B cell (primary cell): ENCODE measurements around the gene CAGE1. TPM values are rescaled to one million over a fixed set of nuclear protein-coding genes. Genes with fewer than 3 reads are reported as not detected.
"Not testable (repeated sequence)": the region's sequence is repeated elsewhere in the genome, so short reads cannot be mapped to it uniquely, and the experiment has no call there.

ENCODE experiments used
- ATAC-seq: fragments of 200-7000 bp; cut with Tn5 transposase; one replicate; pipeline ENCODE4 v1.10.0; 2021; ENCODE audit warnings: low read depth, mild to moderate bottlenecking, moderate number of reproducible peaks, moderate library complexity
- CTCF ChIA-PET: fragments of 350-600 bp; sonication (Branson Sonifier 250); formaldehyde crosslinking; loops from one replicate; lab custom pipeline; 2021; ENCODE audit warnings: antibody characterized with exemption, inconsistent platforms; lab: Charles Lee
- POLR2A ChIA-PET: fragments of 350-600 bp; sonication (Branson Sonifier 250); formaldehyde crosslinking; loops from one replicate; lab custom pipeline; 2021; ENCODE audit warnings: antibody characterized with exemption; lab: Charles Lee
- DNase-seq: peaks from one replicate; pipeline ENCODE4 v3.0.0; 2013
- H2AFZ ChIP-seq: 2 replicates; pipeline ENCODE4 v1.6.1; 2012; ENCODE audit warnings: mild to moderate bottlenecking, low read depth, low read length; ENCODE audit not compliant: insufficient read depth, poor library complexity, severe bottlenecking
- H3K27ac ChIP-seq, 2 donors: 1 replicate in 1 of 2; 2 replicates in 1 of 2; pipeline ENCODE4 v1.5.1; 2012 to 2013; ENCODE audit warnings: low read length in 2 of 2, mild to moderate bottlenecking in 2 of 2, moderate library complexity in 1 of 2
- H3K27me3 ChIP-seq, 4 experiments: fragments of 200-600 bp in 1 of 4; sonication (generic) in 1 of 4; replicated peaks in 1 of 4; 1 replicate in 2 of 4; 2 replicates in 2 of 4; pipeline versions ENCODE4 v1.6.1 to v1.7.0; 2013 to 2016; ENCODE audit warnings: low read length in 3 of 4, mild to moderate bottlenecking in 2 of 4, mixed read lengths in 1 of 4, moderate library complexity in 1 of 4; ENCODE audit not compliant: insufficient read depth in 4 of 4, control insufficient read depth in 3 of 4; ENCODE audit errors: control extremely low read depth in 1 of 4
- H3K36me3 ChIP-seq, 2 experiments: replicated peaks in 1 of 2; 1 replicate in 1 of 2; 2 replicates in 1 of 2; pipeline versions ENCODE4 v1.6.1 to v1.7.1; 2013; ENCODE audit warnings: low read length in 1 of 2; ENCODE audit not compliant: insufficient read depth in 2 of 2, control insufficient read depth in 1 of 2; ENCODE audit errors: control extremely low read depth in 1 of 2, extremely low read depth in 1 of 2
- H3K4me1 ChIP-seq, 2 donors: fragments of 200-600 bp in 1 of 2; sonication (generic) in 1 of 2; 1 replicate in 1 of 2; 2 replicates in 1 of 2; pipeline versions ENCODE4 v1.5.1 to v1.6.1; 2013 to 2017; ENCODE audit warnings: low read length in 2 of 2; ENCODE audit not compliant: control insufficient read depth in 2 of 2, insufficient read depth in 2 of 2
- H3K4me2 ChIP-seq: replicated peaks from 2 replicates; pipeline ENCODE3; 2012; ENCODE audit warnings: mild to moderate bottlenecking, low read depth, low read length; ENCODE audit not compliant: poor library complexity, severe bottlenecking
- H3K4me3 ChIP-seq, 5 experiments: fragments of 200-600 bp in 1 of 5; sonication (generic) in 1 of 5; 1 replicate in 3 of 5; 2 replicates in 2 of 5; pipeline versions ENCODE4 v1.5.1 to v1.7.0; 2011 to 2016; ENCODE audit warnings: low read length in 4 of 5, mild to moderate bottlenecking in 4 of 5, low read depth in 2 of 5, control low read depth in 1 of 5, moderate library complexity in 1 of 5; ENCODE audit not compliant: insufficient read depth in 1 of 5; ENCODE audit errors: control extremely low read depth in 1 of 5, extremely low read depth in 1 of 5
- H3K79me2 ChIP-seq: fragments of 200-600 bp; sonication (generic); one replicate; pipeline ENCODE4 v1.6.0; 2016; ENCODE audit warnings: low read length; ENCODE audit not compliant: control insufficient read depth, insufficient read depth
- H3K9ac ChIP-seq: fragments of 200-600 bp; sonication (generic); 2 replicates; pipeline ENCODE4 v1.6.1; 2017; ENCODE audit warnings: mild to moderate bottlenecking, low read length, moderate library complexity
- H3K9me3 ChIP-seq, 3 donors: one replicate each; pipeline versions ENCODE4 v1.6.1 to v1.7.1; 2013; ENCODE audit warnings: low read length in 2 of 3; ENCODE audit not compliant: control insufficient read depth in 2 of 3, insufficient read depth in 1 of 3; ENCODE audit errors: control extremely low read depth in 1 of 3
- H4K20me1 ChIP-seq: 2 replicates; pipeline ENCODE4 v1.6.0; 2012; ENCODE audit warnings: mild to moderate bottlenecking, low read length; ENCODE audit not compliant: insufficient read depth, control insufficient read depth, poor library complexity, severe bottlenecking
- H3K27ac Mint-ChIP-seq: one replicate; pipeline ENCODE4 v1.8.0; 2021; ENCODE audit warnings: mixed read lengths
- H3K27me3 Mint-ChIP-seq: one replicate; pipeline ENCODE4 v1.8.0; 2021; ENCODE audit warnings: mixed read lengths
- H3K4me1 Mint-ChIP-seq: one replicate; pipeline ENCODE4 v1.8.0; 2021; ENCODE audit warnings: mixed read lengths
- H3K4me3 Mint-ChIP-seq: one replicate; pipeline ENCODE4 v1.8.0; 2021; ENCODE audit warnings: mixed read lengths
- H3K9me3 Mint-ChIP-seq: one replicate; pipeline ENCODE4 v1.8.0; 2022; ENCODE audit warnings: mixed read lengths; ENCODE audit not compliant: insufficient read depth
- CTCF ChIP-seq: fragments of 200-600 bp; IDR thresholded peaks from one replicate; pipeline ENCODE4 v1.8.0; 2022; ENCODE audit warnings: antibody characterized with exemption, mild to moderate bottlenecking
- EZH2 ChIP-seq: IDR thresholded peaks from 2 replicates; pipeline ENCODE4 v1.6.1; 2012; ENCODE audit warnings: borderline replicate concordance, low read depth, mild to moderate bottlenecking, moderate library complexity, low read length; ENCODE audit not compliant: insufficient read depth, poor library complexity, severe bottlenecking
- WGBS: methylation state at CpG from one replicate; pipeline ENCODE4 v1.1.5; 2013; ENCODE audit warnings: missing lambda C conversion rate; ENCODE audit not compliant: insufficient coverage; 5-methylcytosine and 5-hydroxymethylcytosine counted together
- intact Hi-C: fragments of 100-400 bp; cut with micrococcal nuclease; formaldehyde crosslinking; loops from one replicate; pipeline ENCODE4 v1.10.0; 2022
- polyA plus RNA-seq: library from polyadenylated mRNA; depleted of rRNA; stranded (reverse); fragments of >200 nt; gene quantifications from 2 replicates; pipeline ENCODE4 v1.2.3, GENCODE V29; 2012
- total RNA-seq, 2 donors: library from RNA; stranded (reverse); fragments of 120-200 nt in 1 of 2; gene quantifications; 1 replicate in 1 of 2; 2 replicates in 1 of 2; pipeline versions ENCODE4 v1.2.3 to v1.2.4, GENCODE V29; 2013 to 2022

The CAGE1 gene
- total and polyA plus RNA-seq, 2 donors (not counting 1 experiment from before 2014, with no cell fraction given): 0.13 to 0.34 TPM

GRCh38 chr6:7315948-7316365, 73.6 kb downstream of the CAGE1 start:
- Mint-ChIP-seq H3K27me3 (peaks cover 3% of the 10 kb centered on the region), H3K9me3 (no peaks in the 10 kb centered on the region), H3K4me3 (no peak overlapping the region), H3K4me1 (peaks cover 24% of the 10 kb centered on the region), H3K27ac (no peak overlapping the region)
- no peak overlapping the region for H3K27ac ChIP-seq
- DNase-seq (no peak), ATAC-seq (no peak)
- ChIA-PET CTCF (interaction anchor here (0.9 to 2.7 kb wide), 4 partner anchors 16 to 72 kb away, joined by 3 to 9 read pairs (median 4); no protein-coding TSS in a partner anchor), POLR2A (no interaction called here)
- no peaks in the 10 kb centered on the region for H3K36me3 ChIP-seq
- intact Hi-C loops: no loop called here
- H3K4me2 ChIP-seq: no peak overlapping the region
- no peaks in the 10 kb centered on the region for H3K27me3 ChIP-seq
- H3K9ac ChIP-seq: no peak overlapping the region
- WGBS: 20% methylated on average over 1 of the region's 6 CpGs
- TF ChIP-seq EZH2 (no peak), CTCF (no peak)
- H3K4me3 ChIP-seq: no peak overlapping the region
- no peaks in the 10 kb centered on the region for H4K20me1 ChIP-seq
- peaks cover 12 to 15% of the 10 kb centered on the region in 2 donors for H3K4me1 ChIP-seq
- peaks cover 19% of the 10 kb centered on the region for H3K79me2 ChIP-seq
- no peak overlapping the region for H2AFZ ChIP-seq
- peaks cover 0 to 4% (median 0%) of the 10 kb centered on the region in 3 donors for H3K9me3 ChIP-seq

- H3K36me3 ChIP-seq, H3K9me3 ChIP-seq, POLR2A ChIA-PET, H3K9ac ChIP-seq, ATAC-seq, H3K27ac Mint-ChIP-seq, H3K4me2 ChIP-seq, H3K9me3 Mint-ChIP-seq, H3K27me3 ChIP-seq, H3K4me3 ChIP-seq, intact Hi-C loops, H4K20me1 ChIP-seq, H2AFZ ChIP-seq, H3K27me3 Mint-ChIP-seq, DNase-seq, H3K4me3 Mint-ChIP-seq, H3K27ac ChIP-seq: not testable (repeated sequence)
- WGBS: 94% methylated on average over 34 of the region's 34 CpGs
- Histone ChIP-seq H3K4me1 (peaks cover 12 to 15% of the 10 kb centered on the region in 2 donors), H3K79me2 (peaks cover 25% of the 10 kb centered on the region)
- peaks cover 24% of the 10 kb centered on the region for H3K4me1 Mint-ChIP-seq
- CTCF ChIA-PET: interaction anchor here (1.6 to 2.7 kb wide), 3 partner anchors 15 to 73 kb away, joined by 3 to 9 read pairs (median 4); no protein-coding TSS in a partner anchor
Measured at GRCh38 chr6:7315087-7315947, 74.2 kb downstream of the CAGE1 start.
